IMR-90 (cell line): Measurements from ENCODE around the gene ZMIZ1. TPM values are rescaled to one million over a fixed set of nuclear protein-coding genes. Genes with fewer than 3 reads are reported as not detected.

Experiments
- ATAC-seq: fragments of 200-7000 bp; cut with Tn5 transposase; 2 replicates; pipeline ENCODE4 v1.9.1; 2020; ENCODE audit warnings: low read depth, mild to moderate bottlenecking, moderate library complexity
- BruUV-seq: library from RNA; stranded (reverse); fragments of 400-500 nt; replicated peaks from 2 replicates; lab custom pipeline; 2021; lab: Mats Ljungman, UMichigan
- CTCF ChIA-PET: fragments of 300-600 bp; formaldehyde crosslinking; extraction: SDS; loops from one replicate; lab custom pipeline; 2021; ENCODE audit warnings: antibody characterized with exemption; lab: Yijun Ruan, JAX
- POLR2A ChIA-PET: fragments of 300-600 bp; sonication (Branson Sonifier 250); formaldehyde crosslinking; loops from one replicate; lab custom pipeline; 2022; ENCODE audit warnings: antibody characterized with exemption; ENCODE audit not compliant: unreplicated experiment; lab: Charles Lee
- DNase-seq: peaks from one replicate; pipeline ENCODE4 v3.0.0; 2013
- H2AFZ ChIP-seq: replicated peaks from 2 replicates; pipeline ENCODE3; 2013; ENCODE audit warnings: low read length, mild to moderate bottlenecking; ENCODE audit not compliant: poor library complexity
- H2AK5ac ChIP-seq: 2 replicates; pipeline ENCODE4 v1.6.1; 2013; ENCODE audit warnings: low read depth, low read length, inconsistent platforms
- H2AK9ac ChIP-seq: replicated peaks from 2 replicates; pipeline ENCODE3; 2013; ENCODE audit warnings: mild to moderate bottlenecking, low read depth, low read length, moderate library complexity; ENCODE audit not compliant: poor library complexity
- H2BK120ac ChIP-seq: 2 replicates; pipeline ENCODE4 v1.6.1; 2013; ENCODE audit warnings: low read depth, low read length, inconsistent platforms
- H2BK15ac ChIP-seq: 3 replicates; pipeline ENCODE4 v1.6.1; 2013; ENCODE audit warnings: low read depth, low read length, inconsistent platforms
- H2BK20ac ChIP-seq: 2 replicates; pipeline ENCODE4 v1.6.1; 2013; ENCODE audit warnings: low read depth, mild to moderate bottlenecking, inconsistent platforms, low read length, moderate library complexity
- H2BK5ac ChIP-seq: 2 replicates; pipeline ENCODE4 v1.6.1; 2013; ENCODE audit warnings: mild to moderate bottlenecking, low read depth, low read length, inconsistent platforms; ENCODE audit not compliant: poor library complexity, severe bottlenecking
- H3K14ac ChIP-seq: replicated peaks from 2 replicates; pipeline ENCODE4 v1.6.1; 2013; ENCODE audit warnings: low read depth, low read length, inconsistent platforms
- H3K18ac ChIP-seq: 2 replicates; pipeline ENCODE4 v1.6.1; 2013; ENCODE audit warnings: low read depth, low read length, control low read depth
- H3K23ac ChIP-seq: 2 replicates; pipeline ENCODE4 v1.6.1; 2013; ENCODE audit warnings: low read depth, low read length, inconsistent platforms
- H3K27ac ChIP-seq: 2 replicates; pipeline ENCODE4 v1.5.1; 2013; ENCODE audit warnings: mild to moderate bottlenecking, control low read depth, low read length; ENCODE audit not compliant: insufficient read depth
- H3K27me3 ChIP-seq: 2 replicates; pipeline ENCODE4 v1.6.1; 2013; ENCODE audit warnings: low read length; ENCODE audit not compliant: control insufficient read depth, insufficient read depth
- H3K36me3 ChIP-seq: 2 replicates; pipeline ENCODE4 v1.6.1; 2013; ENCODE audit warnings: low read length, mixed read lengths; ENCODE audit not compliant: control insufficient read depth, insufficient read depth
- H3K4ac ChIP-seq: 2 replicates; pipeline ENCODE4 v1.6.1; 2013; ENCODE audit warnings: low read depth, low read length, inconsistent platforms
- H3K4me1 ChIP-seq: 2 replicates; pipeline ENCODE4 v1.6.1; 2013; ENCODE audit warnings: low read length, mixed read lengths; ENCODE audit not compliant: control insufficient read depth, insufficient read depth
- H3K4me2 ChIP-seq: 2 replicates; pipeline ENCODE4 v1.6.1; 2013; ENCODE audit warnings: low read depth, mild to moderate bottlenecking, control low read depth, low read length, moderate library complexity
- H3K4me3 ChIP-seq: 2 replicates; pipeline ENCODE4 v1.5.1; 2013; ENCODE audit warnings: low read depth, mild to moderate bottlenecking, control low read depth, low read length, moderate library complexity; ENCODE audit not compliant: insufficient read depth
- H3K56ac ChIP-seq: 2 replicates; pipeline ENCODE4 v1.6.1; 2013; ENCODE audit warnings: low read length, inconsistent platforms; ENCODE audit not compliant: insufficient read depth; ENCODE audit errors: extremely low read depth
- H3K79me1 ChIP-seq, 2 experiments: 2 replicates each; pipeline ENCODE4 v1.6.1; 2013; ENCODE audit warnings: low read length in 2 of 2, inconsistent platforms in 1 of 2, low read depth in 1 of 2
- H3K9ac ChIP-seq: 2 replicates; pipeline ENCODE4 v1.6.1; 2013; ENCODE audit warnings: low read depth, low read length, control low read depth
- H3K9me1 ChIP-seq: 2 replicates; pipeline ENCODE4 v1.6.1; 2013; ENCODE audit warnings: low read length, inconsistent platforms; ENCODE audit not compliant: insufficient read depth
- H3K9me3 ChIP-seq: 2 replicates; pipeline ENCODE4 v1.6.1; 2013; ENCODE audit warnings: low read length; ENCODE audit not compliant: control insufficient read depth, insufficient read depth
- H4K20me1 ChIP-seq: 2 replicates; pipeline ENCODE4 v1.6.1; 2013; ENCODE audit warnings: low read length, inconsistent platforms; ENCODE audit not compliant: insufficient read depth
- H4K5ac ChIP-seq: 2 replicates; pipeline ENCODE4 v1.6.1; 2013; ENCODE audit warnings: mild to moderate bottlenecking, low read depth, low read length, control low read depth
- H4K8ac ChIP-seq, 2 experiments: 2 replicates each; pipeline ENCODE4 v1.6.1; 2013; ENCODE audit warnings: low read depth in 2 of 2, low read length in 2 of 2, control low read depth in 1 of 2, inconsistent platforms in 1 of 2
- H4K91ac ChIP-seq: 2 replicates; pipeline ENCODE4 v1.6.1; 2013; ENCODE audit warnings: low read depth, low read length, inconsistent platforms; ENCODE audit not compliant: insufficient read depth
- SMC3 ChIP-seq: fragments of 150-350 bp; IDR thresholded peaks from 2 replicates; pipeline ENCODE4 v1.6.1; 2016; ENCODE audit warnings: low read depth, mild to moderate bottlenecking, antibody characterized with exemption, low read length, moderate library complexity
- whole genome bisulfite sequencing, 2 experiments: methylation state at CpG; one replicate each; pipeline versions ENCODE4 v1.1.5 to v1.1.7; 2013; ENCODE audit warnings: missing lambda C conversion rate in 2 of 2; ENCODE audit not compliant: insufficient read length in 1 of 2; ENCODE audit errors: extremely low coverage in 2 of 2; 5-methylcytosine and 5-hydroxymethylcytosine counted together
- dilution Hi-C: fragments of 300-500 bp; cut with HindIII; formaldehyde crosslinking; loops from one replicate; pipeline ENCODE4 v1.14.3; 2018; ENCODE audit warnings: low sequenced_read_pairs; ENCODE audit not compliant: unreplicated experiment
- in situ Hi-C: fragments of 300-500 bp; cut with MboI; formaldehyde crosslinking; loops from 3 replicates; pipeline ENCODE4 v1.14.3; 2019; ENCODE audit warnings: low sequenced_read_pairs, inconsistent platforms, mixed read lengths
- intact Hi-C: fragments of 100-400 bp; cut with micrococcal nuclease; formaldehyde crosslinking; loops from 2 replicates; pipeline ENCODE4 v1.10.0; 2022
- polyA plus RNA-seq, 3 experiments: library from polyadenylated mRNA; depleted of rRNA; stranded (reverse); fragments of >200 nt; gene quantifications; 2 replicates each; pipeline ENCODE4 v1.2.3, GENCODE V29; 2012; ENCODE audit warnings: low replicate concordance in 1 of 3
- total RNA-seq: library from RNA; depleted of rRNA; stranded (reverse); fragments of >200 nt; gene quantifications from 2 replicates; pipeline ENCODE4 v1.2.3, GENCODE V29; 2012

The ZMIZ1 gene
- total and polyA plus RNA-seq, 2 of the 4 experiments (the other 2 are of a cell fraction): 6.6 to 48.7 TPM

GRCh38 chr10:79172881-79173280, 104.1 kb downstream of the ZMIZ1 start:
- Histone ChIP-seq H4K8ac (no peak overlapping the region), H3K18ac (no peak overlapping the region), H2BK120ac (no peak overlapping the region), H3K9ac (no peak overlapping the region), H2AFZ (no peak overlapping the region), H3K9me3 (no peaks in the 10 kb centered on the region), H3K56ac (no peak overlapping the region), H2BK20ac (no peak overlapping the region; the same call in 1 of the 2 replicates), H3K23ac (no peak overlapping the region; the same call in 1 of the 2 replicates), H3K14ac (no peak overlapping the region), H2BK15ac (no peak overlapping the region), H3K9me1 (peaks cover 34% of the 10 kb centered on the region), H3K4me3 (no peak overlapping the region), H3K27me3 (no peaks in the 10 kb centered on the region), H2AK5ac (peak overlapping the region; percentile 60; the same call in 1 of the 2 replicates), H2BK5ac (no peak overlapping the region), H3K4me2 (no peak overlapping the region), H3K36me3 (peaks cover 44% of the 10 kb centered on the region), H2AK9ac (no peak overlapping the region), H3K79me1 (peaks cover 46 to 95% of the 10 kb centered on the region in 2 experiments), H3K27ac (no peak overlapping the region), H4K20me1 (peaks cover 33% of the 10 kb centered on the region), H3K4ac (peak overlapping the region; percentile 20; the same call in 1 of the 2 replicates), H4K91ac (no peak overlapping the region), H4K5ac (no peak overlapping the region), H3K4me1 (peaks cover 44% of the 10 kb centered on the region)
- ATAC-seq: no peak
- ChIA-PET POLR2A (no interaction called here), CTCF (no interaction called here)
- DNase-seq: no peak
- no TSS peak for BruUV-seq
- intact Hi-C loops (no loop called here), in situ Hi-C loops (no loop called here), dilution Hi-C loops (no loop called here)
- WGBS, 2 experiments: no CpG with 5 or more reads among the region's 5 CpGs
- TF ChIP-seq SMC3: no peak
